DND-41 (cell line): ENCODE results near the gene AGMO.

Experiments
- ATAC-seq: fragments of 200-7000 bp; cut with Tn5 transposase; 3 replicates; pipeline ENCODE4 v1.9.1; 2021; ENCODE audit warnings: low read depth; ENCODE audit not compliant: insufficient read depth
- DNase-seq: peaks from one replicate; pipeline ENCODE4 v3.0.0-alpha.2; 2020
- H2AFZ ChIP-seq: 2 replicates; pipeline ENCODE4 v1.6.0; 2012; ENCODE audit warnings: low read depth, low read length
- H3K27ac ChIP-seq: 2 replicates; pipeline ENCODE4 v1.5.1; 2012; ENCODE audit warnings: low read length, inconsistent platforms
- H3K27me3 ChIP-seq: fragments of 200-600 bp; sonication (generic); 2 replicates; pipeline ENCODE4 v1.6.0; 2012; ENCODE audit warnings: low read length, mild to moderate bottlenecking, inconsistent platforms; ENCODE audit not compliant: insufficient read depth, poor library complexity
- H3K36me3 ChIP-seq: 2 replicates; pipeline ENCODE4 v1.5.1; 2012; ENCODE audit warnings: low read length, inconsistent platforms; ENCODE audit not compliant: insufficient read depth
- H3K4me1 ChIP-seq: 2 replicates; pipeline ENCODE4 v1.5.1; 2012; ENCODE audit warnings: mild to moderate bottlenecking, low read length; ENCODE audit not compliant: insufficient read depth
- H3K4me2 ChIP-seq: 2 replicates; pipeline ENCODE4 v1.6.0; 2012; ENCODE audit warnings: mild to moderate bottlenecking, moderate library complexity, low read length, inconsistent platforms; ENCODE audit not compliant: insufficient read depth
- H3K4me3 ChIP-seq, 2 experiments: fragments of 200-600 bp in 1 of 2; shearing (Covaris generic) in 1 of 2; 2 replicates each; pipeline ENCODE4 v1.5.1; 2012 to 2016; ENCODE audit warnings: inconsistent platforms in 2 of 2, low read length in 2 of 2, mild to moderate bottlenecking in 2 of 2, low read depth in 1 of 2, moderate library complexity in 1 of 2
- H3K79me2 ChIP-seq: 2 replicates; pipeline ENCODE4 v1.6.0; 2012; ENCODE audit warnings: low read length, inconsistent platforms; ENCODE audit not compliant: insufficient read depth
- H3K9ac ChIP-seq: 2 replicates; pipeline ENCODE4 v1.6.0; 2012; ENCODE audit warnings: low read depth, mild to moderate bottlenecking, inconsistent platforms, low read length, moderate library complexity
- H3K9me3 ChIP-seq: 2 replicates; pipeline ENCODE4 v1.5.1; 2012; ENCODE audit warnings: low read length, moderate library complexity, mild to moderate bottlenecking, inconsistent platforms; ENCODE audit not compliant: insufficient read depth, severe bottlenecking
- H4K20me1 ChIP-seq: 2 replicates; pipeline ENCODE4 v1.6.0; 2012; ENCODE audit warnings: low read length; ENCODE audit not compliant: insufficient read depth
- EZH2 ChIP-seq: IDR thresholded peaks from 3 replicates; pipeline ENCODE4 v1.6.1; 2012; ENCODE audit warnings: borderline replicate concordance, low read depth, mild to moderate bottlenecking, moderate library complexity, low read length, inconsistent platforms; ENCODE audit not compliant: severe bottlenecking
- TF ChIP-seq, protein P1 (sequence below): IDR thresholded peaks from 2 replicates; pipeline ENCODE4 v1.5.1; 2012; ENCODE audit warnings: borderline replicate concordance, low read length, moderate library complexity, mild to moderate bottlenecking; ENCODE audit not compliant: poor library complexity, severe bottlenecking; ENCODE audit errors: extremely low read depth

The AGMO gene

DNA sequence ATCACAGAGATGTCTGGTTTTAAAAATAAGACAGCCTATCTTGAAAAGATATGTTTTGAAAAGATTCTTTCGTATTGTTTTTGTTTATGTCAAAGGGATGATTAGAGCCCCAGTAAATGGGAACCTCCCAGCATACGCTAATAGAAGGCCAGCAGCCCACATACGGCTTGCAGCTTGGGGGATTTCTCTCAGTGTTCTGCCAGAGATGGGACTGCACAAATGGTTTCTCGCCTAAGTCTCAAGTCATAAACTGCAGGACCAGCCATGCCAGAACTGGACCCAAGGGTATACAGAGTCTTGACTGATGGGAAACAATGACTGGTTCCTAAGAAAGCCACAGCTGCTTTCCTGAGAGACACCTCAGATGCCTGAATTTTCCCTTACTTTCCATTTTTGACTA is 352.4 kb downstream of the AGMO start:
- no peaks in the 10 kb centered on the region for H3K9me3 ChIP-seq
- ATAC-seq: no peak
- no peaks in the 10 kb centered on the region for H3K27me3 ChIP-seq
- H3K79me2 ChIP-seq: no peaks in the 10 kb centered on the region
- H3K27ac ChIP-seq: no peak overlapping the region
- no peaks in the 10 kb centered on the region for H3K4me1 ChIP-seq
- H3K36me3 ChIP-seq: no peaks in the 10 kb centered on the region
- H3K4me3 ChIP-seq: no peak overlapping the region
- no peak for TF ChIP-seq EZH2
- TF ChIP-seq, protein P1, sequence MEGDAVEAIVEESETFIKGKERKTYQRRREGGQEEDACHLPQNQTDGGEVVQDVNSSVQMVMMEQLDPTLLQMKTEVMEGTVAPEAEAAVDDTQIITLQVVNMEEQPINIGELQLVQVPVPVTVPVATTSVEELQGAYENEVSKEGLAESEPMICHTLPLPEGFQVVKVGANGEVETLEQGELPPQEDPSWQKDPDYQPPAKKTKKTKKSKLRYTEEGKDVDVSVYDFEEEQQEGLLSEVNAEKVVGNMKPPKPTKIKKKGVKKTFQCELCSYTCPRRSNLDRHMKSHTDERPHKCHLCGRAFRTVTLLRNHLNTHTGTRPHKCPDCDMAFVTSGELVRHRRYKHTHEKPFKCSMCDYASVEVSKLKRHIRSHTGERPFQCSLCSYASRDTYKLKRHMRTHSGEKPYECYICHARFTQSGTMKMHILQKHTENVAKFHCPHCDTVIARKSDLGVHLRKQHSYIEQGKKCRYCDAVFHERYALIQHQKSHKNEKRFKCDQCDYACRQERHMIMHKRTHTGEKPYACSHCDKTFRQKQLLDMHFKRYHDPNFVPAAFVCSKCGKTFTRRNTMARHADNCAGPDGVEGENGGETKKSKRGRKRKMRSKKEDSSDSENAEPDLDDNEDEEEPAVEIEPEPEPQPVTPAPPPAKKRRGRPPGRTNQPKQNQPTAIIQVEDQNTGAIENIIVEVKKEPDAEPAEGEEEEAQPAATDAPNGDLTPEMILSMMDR: no peak
- H2AFZ ChIP-seq: no peak overlapping the region
- no peak overlapping the region for H3K4me2 ChIP-seq
- no peak for DNase-seq
- H3K9ac ChIP-seq: no peak overlapping the region
- H4K20me1 ChIP-seq: no peaks in the 10 kb centered on the region

DNA sequence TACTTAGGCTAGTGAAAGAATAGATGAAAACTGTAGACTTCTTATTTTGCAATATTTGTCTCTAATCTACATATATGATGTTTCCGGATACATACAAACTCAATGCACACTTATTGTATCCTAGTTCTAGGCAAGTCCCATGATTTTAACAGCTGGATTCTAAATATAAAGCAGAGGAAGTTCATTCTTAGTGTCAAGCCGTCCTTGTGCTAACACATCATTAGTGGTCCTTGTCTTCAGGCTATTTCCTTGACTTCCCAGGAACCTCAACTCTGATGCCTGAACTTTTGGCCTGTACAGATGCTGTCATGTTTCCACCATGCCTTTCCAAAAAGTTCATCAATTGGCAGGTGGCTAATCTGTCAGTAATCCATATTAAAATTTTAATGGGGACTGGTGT is 357.4 kb downstream of the AGMO start:
- Histone ChIP-seq H3K9me3 (no peaks in the 10 kb centered on the region), H3K79me2 (no peaks in the 10 kb centered on the region), H3K27me3 (no peaks in the 10 kb centered on the region), H3K4me1 (no peaks in the 10 kb centered on the region), H3K36me3 (no peaks in the 10 kb centered on the region), H3K9ac (no peak overlapping the region), H2AFZ (no peak overlapping the region), H3K27ac (no peak overlapping the region), H3K4me2 (no peak overlapping the region), H4K20me1 (no peaks in the 10 kb centered on the region), H3K4me3 (no peak overlapping the region)
- ATAC-seq: no peak
- TF ChIP-seq, protein P1: no peak
- TF ChIP-seq EZH2: no peak
- DNase-seq: no peak

DNA sequence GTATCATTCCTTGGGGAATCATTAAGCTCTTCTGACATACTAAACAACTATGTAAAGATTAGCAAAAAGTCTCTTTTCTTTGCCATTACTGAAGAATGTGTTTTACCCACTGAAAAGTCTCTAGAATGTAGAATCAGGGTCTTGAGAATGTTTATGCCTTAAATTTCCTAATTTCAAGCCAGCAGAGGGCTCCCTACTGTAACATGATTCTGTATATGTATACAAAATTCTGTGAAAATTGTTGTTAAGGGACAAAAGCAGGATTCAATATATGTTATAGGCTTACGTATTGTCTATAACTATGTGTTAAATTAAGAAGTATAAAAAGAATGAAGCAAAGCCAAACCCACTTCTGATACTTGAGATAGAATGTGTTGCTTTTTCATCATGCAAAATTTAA is 362.3 kb downstream of the AGMO start:
- ATAC-seq (no peak), DNase-seq (no peak)
- H3K27ac ChIP-seq: no peak overlapping the region
- H3K4me1 ChIP-seq: no peaks in the 10 kb centered on the region
- no peak overlapping the region for H3K4me3 ChIP-seq
- H3K27me3 ChIP-seq: no peaks in the 10 kb centered on the region
- no peaks in the 10 kb centered on the region for H3K79me2 ChIP-seq
- H3K9ac ChIP-seq: no peak overlapping the region
- no peak overlapping the region for H2AFZ ChIP-seq
- H3K9me3 ChIP-seq: no peaks in the 10 kb centered on the region
- H4K20me1 ChIP-seq: no peaks in the 10 kb centered on the region
- H3K36me3 ChIP-seq: no peaks in the 10 kb centered on the region
- H3K4me2 ChIP-seq: no peak overlapping the region
- TF ChIP-seq, protein P1: peak; percentile 19
- no peak for TF ChIP-seq EZH2
